Lower leg skin (tissue), 3 donors: ENCODE results near the gene MYL5.

Source experiments
- CTCF ChIP-seq, 3 donors: fragments of 450-650 bp; IDR thresholded peaks; one replicate each; pipeline ENCODE4 v1.5.1; 2016; ENCODE audit warnings: antibody characterized with exemption in 3 of 3, mild to moderate bottlenecking in 3 of 3, moderate library complexity in 2 of 3
- POLR2A ChIP-seq, 2 donors: fragments of 450-650 bp; IDR thresholded peaks; one replicate each; pipeline ENCODE4 v1.6.1; 2016 to 2017; ENCODE audit warnings: antibody characterized with exemption in 2 of 2, mild to moderate bottlenecking in 1 of 2, moderate library complexity in 1 of 2

GRCh38 chr4:685679-686412, 11.5 kb downstream of the MYL5 start:
- no peak for TF ChIP-seq POLR2A (IDR thresholded peaks at IDR 0.05)
- TF ChIP-seq CTCF (IDR thresholded peaks at IDR 0.05): no peak
